GM18502 (cell line): ENCODE data around the gene ADGRF5.

Experiments used
- ATAC-seq: cut with Tn5 transposase; IDR thresholded peaks from one replicate; pipeline ENCODE4 v1.9.1; 2021; ENCODE audit warnings: mild to moderate bottlenecking; ENCODE audit not compliant: unreplicated experiment, poor library complexity

Gene ADGRF5

GRCh38 chr6:46921731-46922130 is at the start of gene ADGRF5:
TSS of gene ADGRF5 (minus strand) at chr6:46921938. CDS start at chr6:46906762, 15,176 bp downstream.
- ATAC-seq: no peak

GRCh38 chr6:46969206-46969605 is 47.5 kb upstream of the ADGRF5 start:
- no peak for ATAC-seq

- ATAC-seq: no peak
These were observed 46.1 kb upstream of the ADGRF5 start for GRCh38 chr6:46967826-46968349.

GRCh38 chr6:46964716-46965519 is 43.2 kb upstream of the ADGRF5 start:
- no peak for ATAC-seq

GRCh38 chr6:46963626-46964025 is 41.9 kb upstream of the ADGRF5 start:
- ATAC-seq: no peak

GRCh38 chr6:46963039-46963438 is 41.3 kb upstream of the ADGRF5 start:
- ATAC-seq: no peak

- no peak for ATAC-seq
These were observed 40.0 kb upstream of the ADGRF5 start for GRCh38 chr6:46961711-46962110.

- ATAC-seq: no peak
These were observed 39.5 kb upstream of the ADGRF5 start for GRCh38 chr6:46961232-46961631.

- ATAC-seq: no peak
These were observed 37.7 kb upstream of the ADGRF5 start for GRCh38 chr6:46959419-46959818.

GRCh38 chr6:46956409-46956808 is 34.7 kb upstream of the ADGRF5 start:
- ATAC-seq: no peak

- ATAC-seq: no peak
These were observed 33.2 kb upstream of the ADGRF5 start for GRCh38 chr6:46954837-46955451.

- ATAC-seq: no peak
These were observed 32.2 kb upstream of the ADGRF5 start for GRCh38 chr6:46953921-46954320.

- no peak for ATAC-seq
These were observed 28.0 kb upstream of the ADGRF5 start for GRCh38 chr6:46949632-46950280.

- ATAC-seq: no peak
These were observed 27.0 kb upstream of the ADGRF5 start for GRCh38 chr6:46948699-46949098.

- no peak for ATAC-seq
These were observed 25.8 kb upstream of the ADGRF5 start for GRCh38 chr6:46947497-46947896.

- ATAC-seq: no peak
These were observed 18.9 kb upstream of the ADGRF5 start for GRCh38 chr6:46940433-46941226.

GRCh38 chr6:46937642-46938041 is 15.9 kb upstream of the ADGRF5 start:
- no peak for ATAC-seq

GRCh38 chr6:46935687-46936086 is 13.9 kb upstream of the ADGRF5 start:
- ATAC-seq: no peak

- ATAC-seq: no peak
These were observed 12.0 kb upstream of the ADGRF5 start for GRCh38 chr6:46933751-46934150.

- ATAC-seq: no peak
These were observed 11.0 kb upstream of the ADGRF5 start for GRCh38 chr6:46932526-46933319.
